SK-N-SH (cell line): ENCODE results near the gene ACSL6. TPM values are rescaled to one million over a fixed set of nuclear protein-coding genes. Genes with fewer than 3 reads are reported as not detected.

Experiments used
- CTCF ChIA-PET: fragments of 300-600, 350-600 bp; formaldehyde crosslinking; extraction: SDS; loops from one replicate; lab custom pipeline; 2021; lab: Yijun Ruan, JAX
- POLR2A ChIA-PET: fragments of 350-600 bp; sonication (Branson Sonifier 250); formaldehyde crosslinking; extraction: SDS; loops from one replicate; lab custom pipeline; 2020; ENCODE audit warnings: antibody characterized with exemption, inconsistent platforms; lab: Yijun Ruan, JAX
- DNase-seq: peaks from one replicate; pipeline ENCODE4 v3.0.0; 2012
- H2AFZ ChIP-seq: fragments of 200-600 bp; sonication (generic); 2 replicates; pipeline ENCODE4 v1.8.1; 2016; ENCODE audit warnings: antibody characterized with exemption, mild to moderate bottlenecking, low read depth
- H3F3A ChIP-seq: fragments of 200-600 bp; sonication (generic); replicated peaks from 2 replicates; pipeline ENCODE3; 2016; ENCODE audit warnings: antibody characterized with exemption, mild to moderate bottlenecking; ENCODE audit not compliant: insufficient read depth
- H3K27ac ChIP-seq, 2 experiments: fragments of 200-500 bp in 1 of 2; fragments of 200-600 bp in 1 of 2; sonication (Bioruptor generic) in 1 of 2; sonication (generic), shearing (Covaris generic) in 1 of 2; 2 replicates each; pipeline versions ENCODE4 v1.5.1 to v1.6.1; 2014 to 2016; ENCODE audit warnings: low read depth in 2 of 2, inconsistent platforms in 1 of 2, low read length in 1 of 2, mild to moderate bottlenecking in 1 of 2, mixed read lengths in 1 of 2
- H3K27me3 ChIP-seq: fragments of 200-600 bp; sonication (generic), shearing (Covaris generic); 2 replicates; pipeline ENCODE4 v1.6.1; 2016; ENCODE audit warnings: mixed run types; ENCODE audit not compliant: insufficient read depth
- H3K36me3 ChIP-seq, 2 experiments: fragments of 200-500 bp in 1 of 2; fragments of 200-600 bp in 1 of 2; sonication (Bioruptor generic) in 1 of 2; sonication (generic) in 1 of 2; replicated peaks in 1 of 2; 2 replicates each; pipeline versions ENCODE3 to v1.5.1; 2014 to 2016; ENCODE audit warnings: low read length in 1 of 2, mild to moderate bottlenecking in 1 of 2; ENCODE audit not compliant: insufficient read depth in 2 of 2, control insufficient read depth in 1 of 2
- H3K4me1 ChIP-seq, 2 experiments: fragments of 200-500 bp in 1 of 2; fragments of 200-600 bp in 1 of 2; sonication (Bioruptor generic) in 1 of 2; sonication (generic), shearing (Covaris generic) in 1 of 2; 2 replicates each; pipeline versions ENCODE4 v1.5.1 to v1.6.1; 2014 to 2016; ENCODE audit warnings: low read depth in 1 of 2, low read length in 1 of 2, mixed run types in 1 of 2; ENCODE audit not compliant: insufficient read depth in 2 of 2, control insufficient read depth in 1 of 2
- H3K4me2 ChIP-seq: fragments of 200-600 bp; sonication (generic), shearing (Covaris generic); 2 replicates; pipeline ENCODE4 v1.6.1; 2017; ENCODE audit warnings: mixed run types
- H3K4me3 ChIP-seq, 2 experiments: fragments of 200-500 bp in 1 of 2; fragments of 200-600 bp in 1 of 2; sonication (Bioruptor generic) in 1 of 2; sonication (generic), shearing (Covaris generic) in 1 of 2; 2 replicates each; pipeline versions ENCODE4 v1.5.1 to v1.8.1; 2014 to 2016; ENCODE audit warnings: low read depth in 2 of 2, inconsistent platforms in 1 of 2, low read length in 1 of 2, mild to moderate bottlenecking in 1 of 2, mixed read lengths in 1 of 2, moderate library complexity in 1 of 2
- H3K79me2 ChIP-seq: fragments of 200-600 bp; sonication (generic); 2 replicates; pipeline ENCODE4 v1.8.1; 2017; ENCODE audit warnings: mild to moderate bottlenecking; ENCODE audit not compliant: insufficient read depth
- H3K9ac ChIP-seq: fragments of 200-600 bp; sonication (generic); 2 replicates; pipeline ENCODE4 v1.6.1; 2017; ENCODE audit warnings: mixed run types
- H3K9me2 ChIP-seq: fragments of 200-600 bp; sonication (generic); 2 replicates; pipeline ENCODE4 v1.6.1; 2017; ENCODE audit warnings: mixed run types
- H3K9me3 ChIP-seq: fragments of 200-600 bp; sonication (generic); 2 replicates; pipeline ENCODE4 v1.6.1; 2017; ENCODE audit warnings: mixed run types, mild to moderate bottlenecking, moderate library complexity
- H4K20me1 ChIP-seq: fragments of 200-600 bp; sonication (generic); 2 replicates; pipeline ENCODE4 v1.6.1; 2017; ENCODE audit warnings: mild to moderate bottlenecking, mixed run types; ENCODE audit not compliant: insufficient read depth
- CTCF ChIP-seq: fragments of 200-600 bp; sonication (generic); IDR thresholded peaks from 2 replicates; pipeline ENCODE4 v1.6.1; 2017; ENCODE audit warnings: antibody characterized with exemption, mild to moderate bottlenecking, moderate library complexity
- ELF1 ChIP-seq: IDR thresholded peaks from 2 replicates; pipeline ENCODE4 v1.4.0; 2012
- FOSL2 ChIP-seq: IDR thresholded peaks from 2 replicates; pipeline ENCODE4 v1.4.0; 2012; ENCODE audit warnings: low read depth, mild to moderate bottlenecking, moderate library complexity, borderline replicate concordance
- FOXJ3 ChIP-seq: sonication (generic); formaldehyde crosslinking; IDR thresholded peaks from 2 replicates; pipeline ENCODE4 v1.5.1; 2020; ENCODE audit warnings: mild to moderate bottlenecking, missing genetic modification reagents
- GABPA ChIP-seq: IDR thresholded peaks from 2 replicates; pipeline ENCODE4 v1.4.0; 2012; ENCODE audit warnings: low read depth, mild to moderate bottlenecking
- IRF3 ChIP-seq: fragments of 150-350 bp; IDR thresholded peaks from 2 replicates; pipeline ENCODE4 v1.6.1; 2016; ENCODE audit warnings: mild to moderate bottlenecking, low read depth, low read length
- JUND ChIP-seq: IDR thresholded peaks from 2 replicates; pipeline ENCODE4 v1.4.0; 2012
- MAX ChIP-seq: IDR thresholded peaks from 2 replicates; pipeline ENCODE4 v1.4.0; 2012; ENCODE audit warnings: low read depth
- MEF2A ChIP-seq: IDR thresholded peaks from 2 replicates; pipeline ENCODE4 v1.4.0; 2012; ENCODE audit warnings: low read depth, borderline replicate concordance
- MXI1 ChIP-seq: IDR thresholded peaks from 2 replicates; pipeline ENCODE4 v1.6.1; 2012; ENCODE audit warnings: mild to moderate bottlenecking, low read depth, low read length, improper control_type of control experiment
- PBX3 ChIP-seq: IDR thresholded peaks from 2 replicates; pipeline ENCODE4; 2012
- RCOR1 ChIP-seq: fragments of 150-350 bp; IDR thresholded peaks from 2 replicates; pipeline ENCODE4 v1.6.1; 2017; ENCODE audit warnings: antibody characterized with exemption, low read length
- RFX5 ChIP-seq: IDR thresholded peaks from 2 replicates; pipeline ENCODE4 v1.6.1; 2012; ENCODE audit warnings: mild to moderate bottlenecking, improper control_type of control experiment, low read length
- RXRA ChIP-seq: IDR thresholded peaks from 2 replicates; pipeline ENCODE4 v1.4.0; 2012; ENCODE audit warnings: low read depth, mild to moderate bottlenecking, borderline replicate concordance
- TCF12 ChIP-seq: IDR thresholded peaks from 2 replicates; pipeline ENCODE4 v1.4.0; 2012
- TEAD4 ChIP-seq: IDR thresholded peaks from 2 replicates; pipeline ENCODE4 v1.4.0; 2012; ENCODE audit warnings: mild to moderate bottlenecking, borderline replicate concordance; ENCODE audit not compliant: insufficient read depth
- USF1 ChIP-seq: IDR thresholded peaks from 2 replicates; pipeline ENCODE4 v1.4.0; 2012; ENCODE audit warnings: low read depth, borderline replicate concordance
- USF2 ChIP-seq: fragments of 150-350 bp; IDR thresholded peaks from 2 replicates; pipeline ENCODE4 v1.6.1; 2017; ENCODE audit warnings: antibody characterized with exemption, low read length, low read depth, borderline replicate concordance
- ZBTB33 ChIP-seq: IDR thresholded peaks from 2 replicates; pipeline ENCODE4 v1.4.0; 2012; ENCODE audit warnings: low read depth, borderline replicate concordance
- WGBS: methylation state at CpG from one replicate; pipeline ENCODE4 v1.1.6; 2017; ENCODE audit warnings: low lambda C conversion rate; 5-methylcytosine and 5-hydroxymethylcytosine counted together
- polyA plus RNA-seq, 3 experiments: library from polyadenylated mRNA; depleted of rRNA; stranded (reverse); fragments of >200 nt; gene quantifications; 2 replicates each; pipeline ENCODE4 v1.2.3, GENCODE V29; 2012

Gene ACSL6
- polyA plus RNA-seq, 1 of the 3 experiments (the other 2 are of a cell fraction) = 0.46 TPM

GRCh38 chr5:131939690-131940345 lies 71.6 kb downstream of the ACSL6 start:
- H3K9me2 ChIP-seq = no peaks in the 10 kb centered on the region
- H3K79me2 ChIP-seq = no peaks in the 10 kb centered on the region
- no peak overlapping the region for H2AFZ ChIP-seq
- 27% methylated on average over 3 of the region's 3 CpGs for WGBS
- no peaks in the 10 kb centered on the region for H3K4me1 ChIP-seq
- H3K4me2 ChIP-seq = no peak overlapping the region
- no peaks in the 10 kb centered on the region for H3F3A ChIP-seq
- no peaks in the 10 kb centered on the region for H4K20me1 ChIP-seq
- ChIA-PET POLR2A (no interaction called here), CTCF (interaction anchor here (0.6 to 1.0 kb wide), 2 partner anchors 14 to 52 kb away, joined by 3 to 4 read pairs; no protein-coding TSS in a partner anchor)
- H3K27ac ChIP-seq = no peak overlapping the region
- no peaks in the 10 kb centered on the region for H3K27me3 ChIP-seq
- H3K9ac ChIP-seq = no peak overlapping the region
- no peak for DNase-seq
- H3K9me3 ChIP-seq = no peaks in the 10 kb centered on the region
- no peaks in the 10 kb centered on the region for H3K36me3 ChIP-seq
- TF ChIP-seq TCF12 (no peak), FOSL2 (no peak), CTCF (no peak), USF2 (no peak), RCOR1 (no peak), RFX5 (no peak), ZBTB33 (no peak), GABPA (no peak), JUND (no peak), RXRA (no peak), TEAD4 (no peak), ELF1 (no peak)
- TF ChIP-seq, all 33 proteins: peak for 0
- no peak overlapping the region for H3K4me3 ChIP-seq

- Histone ChIP-seq H3F3A (no peaks in the 10 kb centered on the region), H3K79me2 (no peaks in the 10 kb centered on the region), H3K9me3 (no peaks in the 10 kb centered on the region), H2AFZ (no peak overlapping the region), H4K20me1 (no peaks in the 10 kb centered on the region), H3K27me3 (no peaks in the 10 kb centered on the region; the same call in 1 of the 2 replicates), H3K9me2 (no peaks in the 10 kb centered on the region), H3K27ac (no peak overlapping the region), H3K4me2 (no peak overlapping the region), H3K4me1 (no peaks in the 10 kb centered on the region), H3K36me3 (no peaks in the 10 kb centered on the region), H3K4me3 (no peak overlapping the region), H3K9ac (no peak overlapping the region)
- ChIA-PET POLR2A (no interaction called here), CTCF (interaction anchor here (1.4 kb wide), 1 partner anchor 17 kb away, joined by 4 read pairs; no protein-coding TSS in a partner anchor)
- DNase-seq = no peak
- WGBS = 14% methylated on average over 2 of the region's 2 CpGs
- TF ChIP-seq GABPA = no peak
- no peak for TF ChIP-seq MXI1
- TF ChIP-seq IRF3 = no peak
- no peak for TF ChIP-seq USF1
- no peak for TF ChIP-seq FOXJ3 (CRISPR knock-in tag)
- TF ChIP-seq JUND = no peak
- TF ChIP-seq MEF2A = no peak
- no peak for TF ChIP-seq MAX
- TF ChIP-seq TCF12 = no peak
- TF ChIP-seq FOSL2 = no peak
- no peak for TF ChIP-seq PBX3
- TF ChIP-seq RXRA = no peak
Measured at GRCh38 chr5:131932235-131932634, 79.2 kb downstream of the ACSL6 start.
